Hepatocyte (in vitro differentiated cells): ENCODE measurements around the gene ALDH3A1. TPM values are rescaled to one million over a fixed set of nuclear protein-coding genes. Genes with fewer than 3 reads are reported as not detected.

ENCODE experiments used
- DNase-seq: peaks from one replicate; pipeline ENCODE4 v3.0.0-alpha.2; 2016; ENCODE audit warnings: low spot score
- H2AFZ ChIP-seq: fragments of 200-600 bp; sonication (generic); 2 replicates; pipeline ENCODE4 v1.6.0; 2016; ENCODE audit warnings: antibody characterized with exemption, mild to moderate bottlenecking
- H3K27ac ChIP-seq: fragments of 200-600 bp; sonication (generic); 2 replicates; pipeline ENCODE4 v1.5.1; 2016; ENCODE audit warnings: mild to moderate bottlenecking
- H3K27me3 ChIP-seq: fragments of 200-600 bp; sonication (generic); 2 replicates; pipeline ENCODE4 v1.6.1; 2016
- H3K36me3 ChIP-seq: fragments of 200-600 bp; sonication (generic); replicated peaks from 2 replicates; pipeline ENCODE4 v1.5.1; 2016; ENCODE audit warnings: low read depth; ENCODE audit not compliant: insufficient read depth
- H3K4me1 ChIP-seq: fragments of 200-600 bp; sonication (generic); 2 replicates; pipeline ENCODE4 v1.5.1; 2016; ENCODE audit warnings: mild to moderate bottlenecking, moderate library complexity; ENCODE audit not compliant: insufficient read depth
- H3K4me2 ChIP-seq: fragments of 200-600 bp; sonication (generic); 2 replicates; pipeline ENCODE4 v1.6.0; 2016
- H3K4me3 ChIP-seq: fragments of 200-600 bp; sonication (generic); 2 replicates; pipeline ENCODE4 v1.5.1; 2016; ENCODE audit warnings: mild to moderate bottlenecking
- H3K79me2 ChIP-seq: fragments of 200-600 bp; sonication (generic); 2 replicates; pipeline ENCODE4 v1.6.0; 2017; ENCODE audit warnings: mild to moderate bottlenecking
- H3K9me2 ChIP-seq: fragments of 200-600 bp; sonication (generic); replicated peaks from 2 replicates; pipeline ENCODE4 v1.6.0; 2017; ENCODE audit warnings: mild to moderate bottlenecking; ENCODE audit not compliant: insufficient read depth
- H3K9me3 ChIP-seq: fragments of 200-600 bp; sonication (generic); 2 replicates; pipeline ENCODE4 v1.5.1; 2016; ENCODE audit warnings: low read depth, mild to moderate bottlenecking
- H4K20me1 ChIP-seq: fragments of 200-600 bp; sonication (generic); 2 replicates; pipeline ENCODE4 v1.6.0; 2016; ENCODE audit warnings: mild to moderate bottlenecking; ENCODE audit not compliant: insufficient read depth, poor library complexity, severe bottlenecking
- CTCF ChIP-seq: fragments of 200-600 bp; sonication (generic); IDR thresholded peaks from 2 replicates; pipeline ENCODE4 v1.5.1; 2016; ENCODE audit warnings: antibody characterized with exemption, mild to moderate bottlenecking; ENCODE audit not compliant: poor library complexity
- EZH2 ChIP-seq: fragments of 200-600 bp; sonication (generic); IDR thresholded peaks from 2 replicates; pipeline ENCODE4 v1.6.1; 2016; ENCODE audit warnings: antibody characterized with exemption, mild to moderate bottlenecking, borderline replicate concordance
- EZH2phosphoT487 ChIP-seq: fragments of 200-600 bp; sonication (generic); IDR thresholded peaks from one replicate; pipeline ENCODE4 v1.6.1; 2018; ENCODE audit warnings: antibody characterized with exemption, mild to moderate bottlenecking, low read depth, moderate library complexity; ENCODE audit not compliant: unreplicated experiment, severe bottlenecking
- WGBS: methylation state at CpG from one replicate; pipeline ENCODE4 v1.1.6; 2016; ENCODE audit warnings: low lambda C conversion rate; ENCODE audit errors: missing lambda C conversion rate; 5-methylcytosine and 5-hydroxymethylcytosine counted together
- polyA plus RNA-seq: library from polyadenylated mRNA; unstranded; fragments of >200 nt; fragmentation: Nextera tagmentation; extraction: Ambion mirVana; gene quantifications from 2 replicates; pipeline ENCODE4 v1.2.1, GENCODE V29; 2016
- total RNA-seq: library from RNA; depleted of rRNA; stranded (reverse); fragments of >200 nt; gene quantifications from 2 replicates; pipeline ENCODE4 v1.2.3, GENCODE V29; 2014

ALDH3A1 gene
- total and polyA plus RNA-seq, 2 experiments from 2014 or later, result 0.90 to 1.4 TPM

GRCh38 chr17:19742495-19742894, 5.6 kb downstream of the ALDH3A1 start:
- WGBS, result 97% methylated on average over 10 of the region's 10 CpGs
- no peak for TF ChIP-seq CTCF
- no peak for TF ChIP-seq EZH2phosphoT487
- no peak for TF ChIP-seq EZH2
- no peaks in the 10 kb centered on the region for H4K20me1 ChIP-seq
- no peaks in the 10 kb centered on the region for H3K9me2 ChIP-seq
- no peaks in the 10 kb centered on the region for H3K27me3 ChIP-seq
- H3K27ac ChIP-seq, result no peak overlapping the region
- no peak for DNase-seq
- no peaks in the 10 kb centered on the region for H3K9me3 ChIP-seq
- H3K79me2 ChIP-seq, result no peaks in the 10 kb centered on the region
- H3K4me1 ChIP-seq, result no peaks in the 10 kb centered on the region
- no peaks in the 10 kb centered on the region for H3K36me3 ChIP-seq
- no peak overlapping the region for H3K4me2 ChIP-seq
- H3K4me3 ChIP-seq, result no peak overlapping the region
- H2AFZ ChIP-seq, result no peak overlapping the region

GRCh38 chr17:19741832-19742457, 6.2 kb downstream of the ALDH3A1 start:
- TF ChIP-seq EZH2 (no peak), CTCF (no peak), EZH2phosphoT487 (no peak)
- H3K9me3 ChIP-seq, result no peaks in the 10 kb centered on the region
- H3K27me3 ChIP-seq, result no peaks in the 10 kb centered on the region
- no peaks in the 10 kb centered on the region for H4K20me1 ChIP-seq
- no peak for DNase-seq
- no peaks in the 10 kb centered on the region for H3K4me1 ChIP-seq
- no peaks in the 10 kb centered on the region for H3K9me2 ChIP-seq
- no peaks in the 10 kb centered on the region for H3K79me2 ChIP-seq
- H3K4me2 ChIP-seq, result no peak overlapping the region
- H2AFZ ChIP-seq, result no peak overlapping the region
- no peaks in the 10 kb centered on the region for H3K36me3 ChIP-seq
- 92% methylated on average over 14 of the region's 14 CpGs for WGBS
- no peak overlapping the region for H3K27ac ChIP-seq
- H3K4me3 ChIP-seq, result no peak overlapping the region

GRCh38 chr17:19740933-19741332, 7.2 kb downstream of the ALDH3A1 start:
- TF ChIP-seq CTCF, result no peak
- TF ChIP-seq EZH2phosphoT487, result no peak
- TF ChIP-seq EZH2, result no peak
- no peaks in the 10 kb centered on the region for H3K9me3 ChIP-seq
- WGBS, result 89% methylated on average over 7 of the region's 7 CpGs
- H2AFZ ChIP-seq, result no peak overlapping the region
- no peak overlapping the region for H3K4me3 ChIP-seq
- no peaks in the 10 kb centered on the region for H3K36me3 ChIP-seq
- no peaks in the 10 kb centered on the region for H4K20me1 ChIP-seq
- H3K9me2 ChIP-seq, result no peaks in the 10 kb centered on the region
- no peaks in the 10 kb centered on the region for H3K27me3 ChIP-seq
- no peaks in the 10 kb centered on the region for H3K4me1 ChIP-seq
- H3K27ac ChIP-seq, result no peak overlapping the region
- H3K79me2 ChIP-seq, result no peaks in the 10 kb centered on the region
- DNase-seq, result no peak
- H3K4me2 ChIP-seq, result no peak overlapping the region
